GM21529 (cell line): ENCODE data around the gene RASA3.
"Not testable (repeated sequence)": the region's sequence is repeated elsewhere in the genome, so short reads cannot be mapped to it uniquely, and the experiment has no call there.

Experiments used
- ATAC-seq: cut with Tn5 transposase; IDR thresholded peaks from one replicate; pipeline ENCODE4 v1.9.1; 2021; ENCODE audit not compliant: unreplicated experiment

RASA3 gene

DNA sequence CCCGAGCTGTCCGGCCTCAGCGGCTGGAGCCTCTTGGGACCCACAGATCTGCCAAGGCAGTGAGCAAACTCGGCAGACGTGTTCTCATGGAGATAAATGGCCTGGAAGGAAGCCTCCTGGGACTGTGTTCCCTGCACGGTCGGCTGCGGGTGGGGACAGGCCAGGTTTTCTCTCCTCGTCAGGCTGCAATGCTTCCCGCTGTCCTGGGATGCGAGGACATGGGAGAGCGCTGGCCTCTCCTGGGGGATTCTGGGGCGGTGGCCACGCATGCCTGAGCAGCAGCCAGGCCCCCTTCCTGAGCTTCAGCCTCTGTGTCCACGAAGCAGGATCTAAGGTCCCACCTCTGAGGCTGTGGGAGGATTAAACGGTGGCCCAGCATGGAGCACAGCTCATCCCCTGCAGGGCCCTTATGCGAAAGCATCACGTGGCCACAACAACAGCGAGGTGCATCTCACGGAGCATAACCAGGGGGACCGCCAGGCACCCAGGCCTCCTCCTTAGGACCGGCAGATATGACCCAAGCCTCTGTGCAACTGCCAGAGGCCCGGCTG is 137.3 kb downstream of the RASA3 start:
- ATAC-seq = no peak

DNA sequence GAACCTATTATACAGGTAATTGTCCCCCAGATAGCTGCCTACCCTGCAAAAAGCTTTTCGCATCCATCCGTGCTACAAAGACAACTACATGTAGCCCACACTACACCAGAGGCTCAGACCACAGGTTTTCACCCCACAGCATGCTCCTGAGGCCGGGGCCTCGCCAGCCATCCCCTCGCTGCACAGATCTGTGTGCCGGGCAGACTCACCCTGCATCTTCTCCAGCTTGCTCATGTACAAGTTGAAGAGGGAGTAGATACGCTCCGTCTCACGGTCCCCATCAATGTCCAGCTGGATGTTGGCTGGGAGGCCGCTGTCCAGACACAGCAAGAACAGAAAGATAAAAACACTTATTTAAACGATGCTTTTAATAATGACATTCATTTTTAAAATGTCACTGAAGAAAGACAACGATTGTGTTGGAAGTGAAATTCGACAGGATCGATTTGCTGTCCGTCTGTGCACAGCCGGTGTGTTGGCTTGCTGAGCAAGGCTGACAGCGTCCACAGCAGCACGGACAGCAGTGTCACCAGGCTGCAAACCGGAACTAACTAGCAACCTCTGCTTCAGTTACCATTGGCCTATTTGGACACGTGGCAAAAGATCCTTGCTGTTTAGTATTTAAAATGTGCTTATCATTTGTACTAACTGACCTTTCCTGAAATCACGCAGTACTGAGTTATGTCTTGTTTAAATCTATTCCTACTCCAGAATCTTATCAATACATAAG is 140.0 kb downstream of the RASA3 start:
- no peak for ATAC-seq

DNA sequence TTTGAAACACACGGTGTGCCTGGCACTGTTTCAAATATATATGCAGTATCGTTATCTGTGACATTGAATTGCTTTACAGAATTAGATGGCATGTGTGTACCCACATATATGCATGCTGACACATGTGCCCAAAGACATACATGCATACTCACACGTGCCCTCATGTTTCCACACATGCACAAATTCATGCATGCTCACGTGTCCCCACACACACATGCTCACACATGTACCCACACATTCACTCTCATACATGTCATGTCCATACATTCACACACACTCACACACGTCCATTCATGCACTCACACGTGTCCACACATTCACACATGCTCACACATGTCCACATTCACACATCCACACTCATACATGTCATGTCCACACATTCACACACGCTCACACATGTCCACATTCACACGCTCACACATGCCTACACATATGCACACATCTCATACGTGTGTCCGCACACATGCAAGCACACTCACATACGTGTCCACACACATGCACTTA is 140.7 kb downstream of the RASA3 start:
- no peak for ATAC-seq

DNA sequence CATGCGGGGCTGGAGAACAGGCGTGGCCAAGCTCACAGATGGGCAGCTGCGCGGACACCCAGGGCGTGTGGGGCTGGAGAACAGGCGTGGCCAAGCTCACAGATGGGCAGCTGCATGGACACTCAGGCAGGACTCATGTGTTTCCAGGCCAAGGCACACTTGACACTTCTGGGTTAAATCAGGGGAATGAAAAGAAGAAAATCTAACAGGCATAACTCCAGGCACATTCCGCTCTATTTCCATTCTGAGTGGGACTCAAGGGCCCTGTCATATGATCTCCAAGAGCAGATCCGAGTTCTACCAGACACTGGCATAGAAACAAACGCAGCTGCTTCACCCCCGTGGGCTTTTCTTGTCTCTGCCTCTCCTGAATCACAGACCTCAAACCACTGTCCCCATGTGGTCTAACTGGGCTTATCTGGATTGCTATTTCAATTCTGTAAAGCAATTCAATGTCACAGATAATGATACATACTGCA is 141.2 kb downstream of the RASA3 start:
- no peak for ATAC-seq

DNA sequence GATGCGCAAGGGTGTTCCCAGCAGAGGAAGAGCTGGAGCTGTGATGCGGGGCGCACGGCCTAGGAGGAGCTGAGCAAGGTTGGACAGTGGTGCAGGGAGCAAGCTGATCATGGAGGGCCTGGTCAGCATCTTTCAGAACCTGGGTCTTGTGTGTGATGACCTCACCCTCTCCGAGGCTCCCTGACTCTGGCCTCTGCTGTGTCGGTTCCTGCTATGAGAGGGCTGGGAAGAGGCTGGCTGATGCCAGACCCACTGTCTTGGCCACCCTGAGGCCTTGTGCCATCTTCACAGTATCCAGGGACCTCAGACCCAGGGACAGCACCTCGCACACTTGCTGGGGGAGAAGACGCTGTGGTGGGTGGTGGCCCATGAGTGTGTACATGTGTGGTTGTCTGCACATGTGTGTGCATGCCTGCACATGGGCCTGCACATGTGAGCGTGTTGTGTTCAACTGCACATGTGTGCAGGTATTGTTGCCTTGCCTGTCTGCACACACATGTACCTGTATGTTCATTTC is 142.0 kb downstream of the RASA3 start:
- no peak for ATAC-seq

DNA sequence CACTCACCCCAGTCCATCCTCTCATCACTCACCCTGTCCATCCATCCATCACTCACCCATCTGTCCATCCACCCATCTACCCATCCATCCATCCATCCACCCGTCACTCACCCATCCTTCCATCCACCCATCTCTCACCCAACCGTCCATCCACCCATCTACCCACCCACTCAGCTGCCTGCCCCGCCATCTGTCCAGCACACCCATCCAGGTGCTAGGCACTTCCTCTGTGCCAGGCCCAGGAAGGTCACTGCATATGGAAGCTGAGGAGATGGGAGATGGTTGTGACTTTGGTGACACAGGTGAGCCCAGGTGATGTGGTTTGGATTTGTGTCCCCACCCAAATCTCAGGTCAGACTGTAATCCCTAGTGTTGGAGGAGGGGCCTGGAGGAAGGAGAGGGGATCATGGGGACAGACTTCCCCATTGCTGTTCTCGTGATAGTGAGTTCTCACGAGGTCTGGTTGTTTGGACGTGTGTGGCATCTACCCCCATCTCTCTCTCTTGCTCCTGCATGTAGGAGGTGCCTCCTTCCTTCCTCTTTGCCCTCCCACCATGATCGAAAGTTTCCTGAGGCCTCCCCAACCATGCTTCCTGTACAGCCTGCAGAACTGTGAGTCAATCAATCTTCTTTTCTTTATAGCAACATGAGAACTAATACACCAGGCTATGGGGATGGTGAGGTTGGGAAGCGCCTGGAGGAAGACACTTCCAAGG is 142.7 kb downstream of the RASA3 start:
- ATAC-seq = no peak

DNA sequence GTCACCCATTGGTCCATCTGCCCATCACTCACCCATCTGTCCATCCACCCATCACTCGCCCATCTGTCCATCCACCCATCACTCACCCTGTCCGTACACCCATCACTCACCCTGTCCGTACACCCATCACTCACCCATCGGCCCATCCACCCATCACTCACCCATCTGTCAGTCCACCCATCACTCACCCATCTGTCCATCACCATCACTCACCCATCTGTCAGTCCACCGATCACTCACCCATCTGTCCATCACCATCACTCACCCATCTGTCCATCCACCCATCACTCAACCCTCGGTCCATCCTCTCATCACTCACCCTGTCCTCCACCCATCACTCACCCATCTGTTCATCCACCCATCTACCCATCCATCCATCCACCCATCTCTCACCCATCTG is 143.6 kb downstream of the RASA3 start:
- not testable (repeated sequence) for ATAC-seq

DNA sequence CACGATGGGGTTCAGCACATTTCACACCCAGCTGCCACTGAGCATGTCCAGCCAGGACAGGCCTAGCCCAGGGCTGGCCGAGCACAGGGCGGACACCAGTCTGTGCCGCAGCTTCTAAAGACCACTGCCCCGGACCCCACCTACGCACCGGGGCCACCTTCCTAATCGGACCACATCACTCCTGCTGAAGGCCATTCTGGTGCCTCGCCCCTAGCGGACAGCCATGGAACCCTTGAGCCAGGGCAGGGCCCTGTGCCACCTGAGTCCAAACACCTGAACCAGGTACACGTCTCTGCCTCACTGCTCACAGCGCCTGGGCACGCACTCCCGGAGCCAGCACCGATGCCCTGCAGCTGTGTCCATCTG is 150.1 kb downstream of the RASA3 start:
- no peak for ATAC-seq

DNA sequence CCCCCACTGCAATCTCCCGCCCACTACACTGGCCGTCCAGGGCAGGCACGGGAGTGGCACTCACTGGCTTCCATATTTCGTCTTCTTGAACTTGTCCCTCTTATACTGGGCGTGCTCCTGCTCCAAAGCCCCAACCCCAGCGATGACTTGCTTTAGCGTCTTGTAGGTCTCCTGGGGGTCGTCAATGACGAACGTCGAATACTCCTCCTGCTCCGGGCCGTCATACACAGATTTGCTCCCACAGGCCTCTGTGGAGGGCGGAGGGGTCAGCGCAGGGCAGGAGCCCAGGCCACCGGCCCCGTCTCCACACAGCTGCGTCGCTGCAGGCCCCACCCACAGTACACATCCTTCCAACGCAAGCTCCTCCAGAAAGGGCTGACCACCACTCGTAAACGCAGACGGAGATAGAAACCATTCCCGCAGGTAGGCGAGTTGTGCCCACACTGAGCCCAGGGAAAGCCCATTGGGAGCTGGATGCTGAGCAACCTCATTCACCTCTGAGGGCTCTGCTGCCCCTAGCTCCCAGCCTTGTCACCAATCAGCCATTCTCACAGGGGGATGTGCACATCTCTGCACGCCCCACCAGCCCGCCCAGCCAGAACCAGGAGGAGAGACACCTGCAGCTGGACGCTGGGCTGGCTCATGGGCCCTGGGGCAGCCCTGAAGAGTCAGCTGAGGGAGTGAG is 150.7 kb downstream of the RASA3 start:
- ATAC-seq = no peak

DNA sequence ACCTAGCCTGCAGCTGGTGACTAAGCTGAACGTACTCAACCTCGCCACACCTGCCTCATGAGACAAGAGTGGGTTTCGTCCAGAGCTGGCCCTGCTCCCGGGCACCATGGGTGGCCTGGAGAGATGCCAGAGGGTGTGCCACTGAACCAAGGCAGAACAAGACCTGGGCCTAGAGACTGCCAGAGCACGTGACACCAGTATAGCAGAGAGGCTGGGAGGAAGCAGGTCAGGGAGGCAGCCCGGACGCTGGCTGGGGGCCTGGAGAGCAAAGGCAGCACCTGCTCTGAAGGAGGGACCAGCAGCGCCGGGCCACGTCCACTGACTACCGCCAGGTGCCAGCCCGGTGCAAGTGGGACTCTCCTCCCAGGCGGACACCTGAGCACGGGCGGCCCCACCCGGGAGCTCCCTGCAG is 151.2 kb downstream of the RASA3 start:
- ATAC-seq = no peak

DNA sequence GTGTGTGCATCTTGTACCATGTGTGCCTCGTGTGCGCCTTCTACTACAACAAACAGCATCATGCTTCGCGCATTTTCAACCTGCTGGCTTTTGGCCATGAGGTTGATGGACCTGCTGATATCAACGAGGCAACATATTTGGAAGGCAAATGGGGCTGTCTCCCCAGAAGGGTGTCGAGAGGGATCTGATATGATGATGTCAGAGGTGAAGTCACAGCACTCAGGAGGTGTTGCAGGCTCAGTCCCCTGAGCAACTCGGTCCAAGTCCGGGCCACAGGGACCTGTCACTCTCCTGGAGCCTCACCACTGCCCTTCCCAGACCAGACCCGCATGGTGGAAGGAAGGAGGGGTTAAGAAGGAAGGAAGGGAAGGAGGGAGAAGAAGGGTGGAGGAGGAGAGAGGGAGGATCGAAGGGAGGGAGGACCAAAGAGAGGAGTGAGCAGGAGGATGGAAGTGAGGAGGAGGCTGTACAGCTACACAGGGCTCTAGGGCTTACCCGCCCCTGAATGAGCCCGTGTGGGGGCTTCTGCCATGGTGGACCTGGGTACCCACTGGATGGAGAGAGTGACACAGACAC is 151.8 kb downstream of the RASA3 start:
- ATAC-seq = no peak

DNA sequence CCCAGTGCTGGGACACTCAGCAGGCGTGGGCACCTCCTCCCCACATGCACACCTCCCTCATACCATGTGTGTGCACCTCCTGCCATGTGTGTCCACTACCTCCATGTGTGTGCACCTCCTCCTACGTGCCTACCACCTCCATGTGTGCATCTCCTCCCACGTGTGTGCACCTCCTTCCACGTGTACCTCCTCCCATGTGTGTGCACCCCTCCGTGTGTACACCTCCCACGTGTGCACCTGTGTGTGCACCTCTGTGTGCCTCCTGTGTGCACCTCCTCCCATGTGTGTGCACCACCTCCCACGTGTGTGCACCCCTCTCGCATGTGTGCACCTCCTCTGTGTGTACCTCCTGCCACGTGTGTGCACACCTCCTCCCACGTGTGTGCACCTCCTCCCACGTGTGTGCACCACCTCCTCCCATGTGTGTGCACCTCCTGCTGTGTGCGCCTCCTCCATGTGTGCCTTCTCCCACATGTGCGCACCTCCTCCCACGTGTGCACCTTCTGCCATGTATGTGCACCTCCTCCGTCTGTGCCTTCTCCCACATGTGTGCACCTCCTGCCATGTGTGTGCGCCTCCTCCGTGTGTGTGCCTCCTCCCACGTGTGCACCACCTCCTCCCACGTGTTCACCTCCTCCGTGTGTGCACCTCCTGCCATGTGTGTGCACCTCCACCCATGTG is 152.5 kb downstream of the RASA3 start:
- ATAC-seq = no peak

DNA sequence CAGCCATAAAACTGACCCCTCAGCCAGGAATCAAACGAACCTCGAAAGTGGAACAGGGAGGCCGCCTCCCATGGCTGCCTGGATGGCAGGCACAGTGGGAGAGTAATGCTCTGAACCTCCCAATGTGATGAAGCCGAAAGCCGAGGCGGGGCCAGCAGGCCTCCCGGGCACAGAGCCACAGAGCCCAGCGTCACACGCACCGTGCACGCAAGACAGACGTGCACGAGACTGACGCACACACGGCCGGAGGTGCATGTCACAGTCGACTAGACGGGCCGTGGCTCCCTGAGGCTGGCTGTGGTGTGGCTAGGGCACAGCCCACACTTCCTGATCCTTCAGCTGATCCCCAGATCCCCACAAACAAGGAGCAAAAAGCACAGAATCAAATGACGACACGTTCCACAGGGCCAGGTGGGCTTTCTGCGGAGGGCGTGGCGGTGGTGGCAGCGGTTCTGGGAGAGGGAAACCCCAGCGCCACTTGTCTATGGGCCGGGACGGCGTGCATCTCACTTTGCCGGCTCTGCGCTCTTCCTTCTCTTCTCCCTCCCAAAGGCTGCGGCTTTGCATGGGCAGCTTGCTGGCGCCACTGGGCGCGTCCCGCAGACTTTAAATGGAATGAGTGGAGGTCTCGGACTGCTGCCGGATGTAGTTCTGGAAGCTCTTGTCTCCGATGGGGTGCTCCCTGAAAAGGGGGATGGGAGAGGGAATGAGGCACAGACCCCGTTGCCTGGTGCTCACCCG is 153.5 kb downstream of the RASA3 start:
- ATAC-seq = no peak

DNA sequence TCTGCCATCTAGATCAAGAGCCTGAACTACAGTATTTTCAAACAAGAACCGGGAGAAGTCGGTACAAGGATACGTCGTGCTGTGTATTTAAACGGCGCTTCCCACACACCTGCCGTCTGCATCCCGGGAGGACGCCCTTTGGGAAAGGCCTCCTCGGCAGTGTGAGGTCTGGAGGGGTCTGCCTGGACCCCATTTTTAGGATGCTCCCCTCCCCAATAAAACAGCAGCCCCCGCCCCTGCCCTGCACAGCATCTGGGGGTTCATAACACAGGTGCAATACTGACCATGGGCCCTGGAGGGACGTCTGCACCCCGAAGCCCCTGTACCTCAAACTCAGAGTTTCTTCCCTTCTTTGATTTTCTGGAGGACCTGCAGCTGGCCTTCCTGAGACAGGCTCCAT is 154.4 kb downstream of the RASA3 start:
- no peak for ATAC-seq

DNA sequence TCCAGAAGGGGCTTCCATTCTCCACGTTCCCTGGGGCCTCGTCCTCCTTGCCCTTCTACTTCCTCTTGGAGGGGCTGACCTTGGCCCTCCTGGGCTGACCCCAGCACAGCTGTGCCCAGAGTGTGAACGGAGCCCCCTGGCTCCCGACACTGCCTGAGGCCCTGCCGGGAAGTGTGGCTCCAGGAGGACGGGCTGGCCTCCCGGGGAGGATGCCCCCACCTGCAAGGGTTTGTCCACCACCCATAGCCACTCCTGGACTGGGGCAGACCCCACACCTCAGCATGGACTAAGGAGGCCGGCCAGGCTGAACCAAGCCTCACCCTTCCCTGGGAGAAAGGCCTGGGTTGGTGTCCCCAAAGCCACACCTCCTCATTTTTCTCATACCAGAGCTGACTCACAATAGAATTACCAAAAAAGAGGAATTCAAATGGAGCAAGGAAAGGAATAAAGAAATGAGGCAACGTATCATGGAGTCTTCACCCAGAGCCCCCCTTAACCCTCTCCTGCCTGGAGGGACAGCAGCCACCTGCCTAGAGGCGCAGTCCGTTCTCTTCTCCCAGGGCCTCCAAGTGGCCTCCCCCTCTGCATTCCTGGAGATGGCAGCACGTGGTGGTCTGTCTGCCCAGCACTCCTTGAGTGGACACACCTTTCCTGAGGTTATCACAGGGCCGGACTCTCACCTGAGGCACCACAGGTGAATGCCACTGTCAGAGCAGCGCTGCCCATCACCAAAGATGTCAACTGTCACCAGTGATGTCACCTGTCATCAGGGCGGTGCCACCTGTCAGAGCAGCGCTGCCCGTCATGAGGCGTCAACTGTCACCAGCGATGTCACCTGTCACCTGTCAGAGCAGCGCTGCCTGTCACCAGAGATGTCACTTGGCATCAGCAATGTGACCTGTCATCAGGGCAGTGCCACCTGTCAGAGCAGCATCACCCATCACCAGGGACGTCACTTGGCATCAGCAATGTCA is 155.4 kb downstream of the RASA3 start:
- no peak for ATAC-seq

DNA sequence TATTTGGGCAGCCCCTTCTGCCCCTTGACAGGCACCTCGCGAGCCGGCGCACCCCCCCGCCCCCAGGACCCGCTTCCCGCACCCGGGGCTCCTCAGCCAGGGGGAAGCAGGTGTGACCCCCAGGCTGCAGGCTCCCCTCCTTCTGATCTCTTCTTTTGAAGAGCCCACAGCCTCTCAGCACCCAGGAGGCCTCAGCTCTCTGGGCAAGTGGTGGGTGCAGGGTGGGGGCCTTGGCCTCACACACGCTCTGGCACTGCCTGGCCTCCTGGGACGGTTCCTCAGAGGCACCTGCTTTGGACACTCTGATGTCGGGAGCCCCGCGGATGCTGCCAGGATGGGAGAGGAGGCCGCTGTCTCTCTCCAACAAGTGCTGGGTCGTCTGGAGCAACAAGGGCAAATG is 157.0 kb downstream of the RASA3 start:
- ATAC-seq = no peak

DNA sequence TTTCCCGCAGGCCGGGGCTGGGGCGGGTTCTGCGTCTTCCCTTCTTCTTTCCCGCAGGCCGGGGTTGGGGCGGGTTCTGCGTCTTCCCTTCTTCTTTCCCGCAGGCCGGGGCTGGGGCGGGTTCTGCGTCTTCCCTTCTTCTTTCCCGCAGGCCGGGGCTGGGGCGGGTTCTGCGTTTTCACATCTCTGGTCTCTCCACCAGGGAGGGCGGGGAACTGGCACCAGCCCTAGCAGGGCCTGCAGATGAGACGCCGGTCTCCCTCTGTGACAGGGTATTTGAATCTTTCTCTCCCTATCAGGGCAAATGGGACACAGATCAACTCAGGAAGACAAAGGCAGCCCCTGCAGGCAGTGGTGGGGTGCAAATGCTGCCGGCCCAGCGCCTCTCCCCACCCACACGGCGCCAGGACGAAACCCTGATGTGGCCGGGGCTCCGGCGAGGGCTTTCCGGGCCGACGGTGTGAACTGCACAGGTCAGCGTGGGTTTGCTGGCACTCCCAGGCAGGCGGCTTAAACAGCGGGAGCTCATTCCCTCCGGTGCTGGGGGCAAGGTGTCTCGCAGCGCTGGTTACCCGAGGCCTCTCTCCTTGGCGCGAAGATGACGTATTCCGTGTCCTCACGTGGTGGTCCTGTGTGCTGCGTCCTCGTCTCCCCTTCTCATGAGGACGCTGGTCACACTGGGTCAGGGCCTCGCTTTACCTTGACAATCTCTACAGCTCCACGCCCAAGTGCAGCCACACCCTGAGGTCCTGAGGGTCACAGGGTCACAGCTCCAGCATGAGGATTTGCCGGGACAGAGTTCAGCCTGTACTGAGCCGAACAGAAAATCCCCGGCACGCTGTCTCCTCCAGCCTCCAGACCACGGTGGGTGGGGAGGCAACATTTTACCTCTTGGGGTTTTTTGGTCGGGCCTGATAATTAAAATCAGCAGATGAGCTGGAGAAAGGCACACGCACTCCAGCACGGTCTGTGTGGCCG is 157.8 kb downstream of the RASA3 start:
- no peak for ATAC-seq
